Measurements from ENCODE around the gene LMAN1. TPM values are rescaled to one million over a fixed set of nuclear protein-coding genes. Genes with fewer than 3 reads are reported as not detected.

Gene LMAN1
- total and polyA plus RNA-seq, 2 donors (not counting 3 experiments of a cell fraction or from before 2014, with no cell fraction given): 43.8 to 92.5 TPM

DNA sequence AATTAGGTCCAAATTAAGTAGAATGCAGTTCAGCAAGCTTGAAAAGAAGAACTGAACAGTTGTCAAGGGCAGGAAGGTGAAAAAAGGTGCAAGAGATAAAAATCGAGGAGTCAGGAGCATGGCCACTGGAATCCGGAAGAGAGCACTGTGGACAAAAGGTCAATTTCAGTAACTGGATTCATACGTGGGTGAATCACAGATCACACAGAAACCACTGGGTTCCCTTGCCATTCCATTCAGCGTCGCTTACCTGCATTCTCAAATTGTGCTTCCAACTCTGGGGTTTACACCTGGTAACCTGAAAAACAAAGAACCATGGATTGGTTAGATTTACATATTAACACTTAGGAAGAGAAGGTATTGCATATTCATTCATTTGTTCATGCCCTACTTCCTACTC, 21.6 kb upstream of the LMAN1 start:
- intact Hi-C loops (cut with micrococcal nuclease) (no loop called here), dilution Hi-C loops (cut with MboI; ENCODE audit: extremely low pct_ligation_motif_present, low sequenced_read_pairs) (no loop called here)
- Histone ChIP-seq H3K27ac (ENCODE audit: insufficient read depth, low read depth, low read length) (no peak overlapping the region), H2AFZ (ENCODE audit: low read depth, low read length) (no peak overlapping the region), H3K36me3 (ENCODE audit: control insufficient read depth in 2 of 2, extremely low read depth in 1 of 2, insufficient read depth in 2 of 2, low read length in 2 of 2) (no peaks in the 10 kb centered on the region), H3K9me1 (replicated peaks; ENCODE audit: control insufficient read depth, extremely low read depth, insufficient read depth, low read length) (no peaks in the 10 kb centered on the region), H3K9me3 (replicated peaks; ENCODE audit: control insufficient read depth, insufficient read depth, low read length) (no peaks in the 10 kb centered on the region), H3K4me3 (replicated peaks in 1 of 3; ENCODE audit: insufficient read depth in 1 of 3, low read depth in 1 of 3, low read length in 3 of 3) (no peak overlapping the region), H3K79me2 (ENCODE audit: control insufficient read depth, insufficient read depth, low read length) (no peaks in the 10 kb centered on the region), H3K9ac (replicated peaks; ENCODE audit: extremely low read depth, insufficient read depth, low read length) (no peak overlapping the region), H3K27me3 (ENCODE audit: control insufficient read depth in 2 of 2, insufficient read depth in 2 of 2, low read length in 2 of 2) (peaks cover 0 to 6% of the 10 kb centered on the region in 2 experiments), H3K4me2 (ENCODE audit: insufficient read depth, low read length) (no peak overlapping the region), H3K4me1 (ENCODE audit: control insufficient read depth, extremely low read depth, insufficient read depth, low read length) (no peaks in the 10 kb centered on the region), H4K20me1 (replicated peaks; ENCODE audit: control insufficient read depth, extremely low read depth, insufficient read depth, low read length) (no peaks in the 10 kb centered on the region)
- DNase-seq (ENCODE audit: low read depth, low spot score) (no peak), FAIRE-seq (no peak)
- BruUV-seq (replicated peaks): no TSS peak
- ChIA-PET CTCF (no interaction called here), POLR2A (no interaction called here)
- TF ChIP-seq JUN (IDR thresholded peaks at IDR 0.05; ENCODE audit: borderline replicate concordance, insufficient read depth, insufficient read length, low read depth): no peak
- TF ChIP-seq, protein P1, sequence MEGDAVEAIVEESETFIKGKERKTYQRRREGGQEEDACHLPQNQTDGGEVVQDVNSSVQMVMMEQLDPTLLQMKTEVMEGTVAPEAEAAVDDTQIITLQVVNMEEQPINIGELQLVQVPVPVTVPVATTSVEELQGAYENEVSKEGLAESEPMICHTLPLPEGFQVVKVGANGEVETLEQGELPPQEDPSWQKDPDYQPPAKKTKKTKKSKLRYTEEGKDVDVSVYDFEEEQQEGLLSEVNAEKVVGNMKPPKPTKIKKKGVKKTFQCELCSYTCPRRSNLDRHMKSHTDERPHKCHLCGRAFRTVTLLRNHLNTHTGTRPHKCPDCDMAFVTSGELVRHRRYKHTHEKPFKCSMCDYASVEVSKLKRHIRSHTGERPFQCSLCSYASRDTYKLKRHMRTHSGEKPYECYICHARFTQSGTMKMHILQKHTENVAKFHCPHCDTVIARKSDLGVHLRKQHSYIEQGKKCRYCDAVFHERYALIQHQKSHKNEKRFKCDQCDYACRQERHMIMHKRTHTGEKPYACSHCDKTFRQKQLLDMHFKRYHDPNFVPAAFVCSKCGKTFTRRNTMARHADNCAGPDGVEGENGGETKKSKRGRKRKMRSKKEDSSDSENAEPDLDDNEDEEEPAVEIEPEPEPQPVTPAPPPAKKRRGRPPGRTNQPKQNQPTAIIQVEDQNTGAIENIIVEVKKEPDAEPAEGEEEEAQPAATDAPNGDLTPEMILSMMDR (IDR thresholded peaks at IDR 0.05; ENCODE audit: extremely low read depth in 1 of 2, insufficient read depth in 1 of 2, low read depth in 1 of 2, low read length in 2 of 2): no peak
- TF ChIP-seq POLR2A (IDR thresholded peaks at IDR 0.05; ENCODE audit: low read depth, low read length): no peak
- no peak for TF ChIP-seq POLR2AphosphoS5 (IDR thresholded peaks at IDR 0.05; ENCODE audit: insufficient read depth, low read depth, low read length)
- TF ChIP-seq GATA2 (IDR thresholded peaks at IDR 0.05; ENCODE audit: insufficient read depth, insufficient read length, low read depth, low read length): no peak
- TF ChIP-seq, protein P2, sequence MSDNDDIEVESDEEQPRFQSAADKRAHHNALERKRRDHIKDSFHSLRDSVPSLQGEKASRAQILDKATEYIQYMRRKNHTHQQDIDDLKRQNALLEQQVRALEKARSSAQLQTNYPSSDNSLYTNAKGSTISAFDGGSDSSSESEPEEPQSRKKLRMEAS (IDR thresholded peaks at IDR 0.05; ENCODE audit: insufficient read depth, insufficient read length): no peak
- TF ChIP-seq FOS (IDR thresholded peaks at IDR 0.05; ENCODE audit: borderline replicate concordance, insufficient read depth, low read length): no peak
- TF ChIP-seq EZH2 (IDR thresholded peaks at IDR 0.05; ENCODE audit: borderline replicate concordance, low read depth, low read length, severe bottlenecking): no peak
- TF ChIP-seq MYC (IDR thresholded peaks at IDR 0.05; ENCODE audit: low read depth, low read length): no peak

All from endothelial cell of umbilical vein (primary cell).